ENCODE data around the gene ALPK1.

Gene ALPK1

DNA sequence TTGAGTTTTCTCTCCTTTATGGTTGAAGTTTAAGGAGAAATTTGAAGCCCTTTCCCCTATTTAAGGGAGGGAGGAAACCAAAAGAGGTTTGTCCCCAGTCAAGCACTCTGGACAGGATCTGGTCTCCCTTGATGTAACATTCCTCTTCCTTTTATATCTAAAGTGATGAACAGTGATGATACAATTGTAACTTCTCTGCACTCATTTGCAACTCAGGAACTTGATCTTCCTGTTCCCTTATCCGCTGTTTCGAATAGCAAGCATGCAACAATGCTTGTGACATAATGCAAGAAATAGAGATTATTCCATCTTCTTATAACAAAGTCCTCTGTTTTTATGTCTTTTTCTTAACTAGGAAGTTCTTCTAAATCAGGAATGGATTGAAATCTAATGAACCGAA lies 18.3 kb downstream of the ALPK1 start:
- ChIA-PET CTCF (no interaction called here), POLR2A (no interaction called here)
- no peak for DNase-seq (ENCODE audit: extremely low spot score)
- TF ChIP-seq, protein P1, sequence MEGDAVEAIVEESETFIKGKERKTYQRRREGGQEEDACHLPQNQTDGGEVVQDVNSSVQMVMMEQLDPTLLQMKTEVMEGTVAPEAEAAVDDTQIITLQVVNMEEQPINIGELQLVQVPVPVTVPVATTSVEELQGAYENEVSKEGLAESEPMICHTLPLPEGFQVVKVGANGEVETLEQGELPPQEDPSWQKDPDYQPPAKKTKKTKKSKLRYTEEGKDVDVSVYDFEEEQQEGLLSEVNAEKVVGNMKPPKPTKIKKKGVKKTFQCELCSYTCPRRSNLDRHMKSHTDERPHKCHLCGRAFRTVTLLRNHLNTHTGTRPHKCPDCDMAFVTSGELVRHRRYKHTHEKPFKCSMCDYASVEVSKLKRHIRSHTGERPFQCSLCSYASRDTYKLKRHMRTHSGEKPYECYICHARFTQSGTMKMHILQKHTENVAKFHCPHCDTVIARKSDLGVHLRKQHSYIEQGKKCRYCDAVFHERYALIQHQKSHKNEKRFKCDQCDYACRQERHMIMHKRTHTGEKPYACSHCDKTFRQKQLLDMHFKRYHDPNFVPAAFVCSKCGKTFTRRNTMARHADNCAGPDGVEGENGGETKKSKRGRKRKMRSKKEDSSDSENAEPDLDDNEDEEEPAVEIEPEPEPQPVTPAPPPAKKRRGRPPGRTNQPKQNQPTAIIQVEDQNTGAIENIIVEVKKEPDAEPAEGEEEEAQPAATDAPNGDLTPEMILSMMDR (IDR thresholded peaks at IDR 0.05; ENCODE audit: control extremely low read depth, extremely low read depth, low read depth, missing control alignments): no peak

DNA sequence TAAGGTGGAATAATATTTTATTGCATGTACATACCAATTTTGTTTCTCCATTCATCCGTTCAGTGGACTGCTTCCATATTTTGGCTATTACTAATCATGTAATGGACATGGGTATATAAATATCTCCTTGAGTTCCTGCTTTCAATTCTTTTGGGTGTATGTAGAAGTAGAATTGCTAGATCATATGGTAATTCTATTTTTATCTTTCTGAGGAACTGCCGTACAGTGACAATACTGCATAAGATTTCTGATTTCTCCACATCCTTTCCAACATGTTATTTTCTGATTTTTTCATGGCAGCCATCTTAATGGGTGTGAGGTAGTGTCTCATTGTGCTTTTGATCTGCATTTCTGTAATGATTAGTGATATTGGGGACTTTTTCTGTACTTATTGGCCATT lies 19.2 kb downstream of the ALPK1 start:
- ChIA-PET POLR2A (no interaction called here), CTCF (no interaction called here)
- no peak for DNase-seq (ENCODE audit: extremely low spot score)
- TF ChIP-seq, protein P1 (IDR thresholded peaks at IDR 0.05; ENCODE audit: control extremely low read depth, extremely low read depth, low read depth, missing control alignments): no peak

DNA sequence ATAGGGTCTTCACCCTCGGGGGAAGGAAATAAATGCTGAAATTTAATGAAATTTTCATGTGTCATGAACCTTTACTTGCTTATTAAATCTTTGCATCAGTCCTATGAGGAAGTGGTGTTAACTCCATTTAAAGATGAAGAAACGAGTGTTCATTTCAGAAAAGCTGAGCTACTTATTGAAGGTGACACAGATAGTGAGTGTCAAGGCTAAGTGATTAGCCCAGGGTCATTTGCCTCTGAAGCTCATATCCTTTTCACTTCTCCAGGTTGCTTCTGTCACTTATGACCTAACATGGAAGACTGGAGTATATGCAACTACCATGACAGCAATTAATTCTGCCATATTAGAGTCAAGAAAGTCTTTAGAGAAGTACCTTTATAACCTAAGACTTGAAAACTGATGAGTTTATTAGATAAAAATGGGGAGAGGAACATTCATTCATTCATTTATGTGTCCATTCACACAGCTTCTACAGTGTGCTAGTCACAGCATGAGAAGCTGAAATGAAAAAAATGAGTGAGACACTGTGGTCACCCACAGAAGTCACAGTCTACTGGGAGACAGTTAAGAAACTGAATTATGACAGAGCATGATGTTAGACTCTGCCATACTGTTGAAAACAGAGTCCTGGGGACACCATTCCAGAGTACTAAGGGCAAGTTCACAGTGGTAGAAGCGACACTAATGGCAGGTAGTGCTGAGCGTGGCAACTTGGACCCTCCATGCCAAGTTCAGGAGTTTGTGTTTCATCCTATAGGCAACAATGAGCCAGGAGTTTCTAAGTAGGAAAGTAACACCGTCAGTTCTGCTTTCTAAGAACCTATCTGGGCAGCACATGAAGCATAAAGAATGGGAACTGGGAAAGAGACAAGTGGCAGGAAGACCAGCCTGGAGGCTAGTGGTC lies 21.3 kb downstream of the ALPK1 start:
- TF ChIP-seq, protein P1 (IDR thresholded peaks at IDR 0.05; ENCODE audit: control extremely low read depth, extremely low read depth, low read depth, missing control alignments): no peak
- DNase-seq (ENCODE audit: extremely low spot score): peak; percentile 52
- CTCF ChIA-PET: interaction anchor here (0.9 to 2.8 kb wide), 8 partner anchors 9 to 286 kb away, joined by 3 to 18 read pairs (median 4); no protein-coding TSS in a partner anchor
- POLR2A ChIA-PET: interaction anchor here (1.3 kb wide), 1 partner anchor 33 kb away, joined by 3 read pairs; the partner anchor contains the start of gene TIFA

DNA sequence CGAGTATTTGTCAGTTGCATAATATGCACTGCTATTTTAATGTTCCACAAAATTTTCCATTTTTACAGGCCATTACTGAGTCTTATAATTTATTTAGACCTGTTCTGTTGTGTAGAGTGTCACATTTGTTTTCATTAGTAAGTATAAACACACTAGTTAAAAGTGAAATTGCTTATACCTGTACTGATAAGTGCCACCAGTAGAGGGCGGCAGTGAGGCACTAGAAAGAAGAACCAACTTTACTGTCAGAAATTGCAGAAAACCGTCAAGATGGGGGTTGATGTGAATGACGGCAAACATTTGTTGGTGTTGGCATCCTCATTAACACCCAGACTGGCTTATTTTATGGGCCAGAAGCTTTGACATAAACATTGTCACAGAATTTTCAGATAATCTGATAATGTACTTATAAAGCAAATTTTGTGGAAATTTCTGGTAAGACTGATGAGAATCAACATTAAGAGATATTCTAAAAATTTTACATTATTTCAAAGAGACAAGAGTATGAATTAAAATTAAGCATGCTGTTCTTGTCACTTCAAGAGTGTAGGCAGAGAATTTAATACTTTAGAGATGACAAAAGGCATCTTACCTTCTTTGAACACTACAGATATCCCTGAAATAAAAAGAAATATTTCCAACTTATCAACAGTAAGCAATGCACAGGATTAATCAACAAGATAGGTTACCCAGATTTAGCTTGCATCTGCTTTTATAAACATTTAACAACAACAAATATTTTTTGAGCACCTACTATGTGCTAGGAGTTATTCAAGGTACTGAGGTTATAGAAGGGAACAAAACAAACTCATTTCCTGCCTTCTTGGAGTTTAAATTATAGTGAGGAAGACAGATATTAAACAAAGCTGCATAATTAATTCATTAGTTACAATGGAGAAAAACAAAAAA lies 24.9 kb downstream of the ALPK1 start:
- ChIA-PET CTCF (interaction anchor here (0.6 to 2.2 kb wide), 25 partner anchors 11 to 280 kb away, joined by 3 to 22 read pairs (median 4); partner anchors contain the start of genes NEUROG2 and TIFA), POLR2A (no interaction called here)
- TF ChIP-seq, protein P1 (IDR thresholded peaks at IDR 0.05; ENCODE audit: control extremely low read depth, extremely low read depth, low read depth, missing control alignments): peak; percentile 81
- DNase-seq (ENCODE audit: extremely low spot score): peak; percentile 55

DNA sequence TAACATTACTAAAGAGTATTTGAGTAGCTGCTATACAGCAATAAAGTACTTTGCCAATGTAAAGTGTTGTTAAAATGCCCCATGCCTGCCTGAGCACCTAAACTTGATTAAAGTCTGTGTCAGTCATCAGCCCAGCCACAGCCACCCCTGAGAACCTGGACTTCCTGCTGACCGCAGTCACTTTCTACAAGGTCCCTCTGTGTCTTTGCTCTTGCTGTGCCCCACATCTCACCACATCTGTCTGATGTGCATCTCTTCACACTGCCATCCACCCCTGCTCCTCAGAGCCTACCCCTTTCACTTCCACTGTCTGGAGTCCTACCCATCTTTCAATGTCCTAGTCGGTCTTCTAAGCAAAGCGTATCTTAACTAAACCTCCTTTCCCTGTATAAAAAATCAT lies 25.7 kb downstream of the ALPK1 start:
- POLR2A ChIA-PET: no interaction called here
- TF ChIP-seq, protein P1 (IDR thresholded peaks at IDR 0.05; ENCODE audit: control extremely low read depth, extremely low read depth, low read depth, missing control alignments): no peak

DNA sequence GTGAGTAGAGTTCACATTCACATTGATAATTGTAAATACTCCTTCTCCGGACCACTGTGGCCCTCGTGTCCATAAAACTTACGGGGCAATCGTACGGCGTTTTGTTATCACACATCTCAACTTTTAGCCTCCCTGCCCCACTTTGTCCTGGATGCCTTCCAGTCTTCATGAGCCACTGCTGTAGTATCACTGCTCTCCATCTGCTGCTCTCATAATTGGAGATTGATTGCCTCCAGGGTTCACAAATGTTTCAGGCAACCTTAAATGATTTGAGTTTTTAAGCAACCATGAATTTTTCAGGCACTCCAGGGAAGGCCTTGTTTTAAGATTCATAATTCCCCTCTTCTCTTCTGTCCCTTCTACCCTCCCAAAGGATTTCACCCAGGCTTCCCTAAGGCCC lies 28.4 kb downstream of the ALPK1 start:
- no peak for DNase-seq (ENCODE audit: extremely low spot score)
- ChIA-PET POLR2A (interaction anchor here (0.7 kb wide), 2 partner anchors 35 to 39 kb away, joined by 6 to 7 read pairs; no protein-coding TSS in a partner anchor), CTCF (interaction anchor here (1.0 to 1.3 kb wide), 3 partner anchors 74 to 279 kb away, joined by 3 to 7 read pairs (median 3); no protein-coding TSS in a partner anchor)
- TF ChIP-seq, protein P1 (IDR thresholded peaks at IDR 0.05; ENCODE audit: control extremely low read depth, extremely low read depth, low read depth, missing control alignments): no peak

More for the DNA sequence above, 25.7 kb downstream of the ALPK1 start:
- DNase-seq (ENCODE audit: extremely low spot score): no peak
- CTCF ChIA-PET: interaction anchor here (0.7 to 2.2 kb wide), 16 partner anchors 11 to 279 kb away, joined by 3 to 14 read pairs (median 4); partner anchors contain the start of genes NEUROG2 and TIFA

Measured in GM10248 (cell line).